ENCODE results near the gene OR2H2. TPM values are rescaled to one million over a fixed set of nuclear protein-coding genes. Genes with fewer than 3 reads are reported as not detected.

Gene OR2H2
- total and polyA plus RNA-seq, 2 of the 13 experiments (the other 11 are each of a cell fraction or from before 2014, with no cell fraction given): not detected

DNA sequence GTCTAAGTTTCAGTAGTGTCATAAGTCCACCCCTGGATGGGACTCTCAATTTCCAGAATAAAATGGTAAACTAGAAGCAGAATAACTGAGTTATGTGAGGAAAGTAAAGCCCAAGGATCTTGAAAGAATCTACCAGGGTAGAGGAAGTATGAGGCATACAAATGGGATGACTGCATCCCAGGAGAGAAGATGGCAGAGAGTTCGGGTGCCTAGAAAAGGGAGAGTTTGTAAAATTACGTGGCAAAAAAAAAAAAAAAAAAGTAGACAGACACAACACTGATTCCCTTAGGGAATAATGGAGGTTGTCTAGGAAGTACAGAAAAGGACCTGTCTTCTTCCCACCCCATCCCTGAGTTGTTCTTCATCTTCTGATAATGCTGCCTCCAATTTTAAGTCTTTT lies 44.6 kb downstream of the OR2H2 start:
- Histone ChIP-seq H4K20me1 (ENCODE audit: insufficient read depth, low read length) (no peaks in the 10 kb centered on the region; the same call in 1 of the 2 replicates), H3K9ac (ENCODE audit: insufficient read depth, low read depth, low read length) (no peak overlapping the region), H3K27ac (ENCODE audit: extremely low read length, insufficient read depth, low read length) (no peak overlapping the region), H3K4me3 (replicated peaks in 1 of 3; ENCODE audit: insufficient read depth in 1 of 3, low read depth in 2 of 3, low read length in 3 of 3) (no peak overlapping the region), H3K9me3 (ENCODE audit: low read length) (no peaks in the 10 kb centered on the region), H2AFZ (ENCODE audit: low read length) (no peak overlapping the region), H3K36me3 (replicated peaks in 1 of 2; ENCODE audit: control insufficient read depth in 1 of 2, insufficient read depth in 2 of 2, low read length in 2 of 2) (no peaks in the 10 kb centered on the region), H3K4me2 (ENCODE audit: low read depth, low read length) (no peak overlapping the region), H3K79me2 (ENCODE audit: insufficient read depth, low read length) (no peaks in the 10 kb centered on the region), H3K4me1 (ENCODE audit: insufficient read depth, low read length) (peaks cover 27% of the 10 kb centered on the region), H3K27me3 (ENCODE audit: control insufficient read depth in 1 of 2, insufficient read depth in 2 of 2, low read length in 2 of 2) (peaks cover 5 to 72% of the 10 kb centered on the region in 2 experiments)
- CTCF ChIA-PET (ENCODE audit: low intra/inter-chr PET ratio, low total read pairs): no interaction called here
- no peak for TF ChIP-seq SP4 (CRISPR knock-in tag; IDR thresholded peaks at IDR 0.05)
- TF ChIP-seq, protein P1, sequence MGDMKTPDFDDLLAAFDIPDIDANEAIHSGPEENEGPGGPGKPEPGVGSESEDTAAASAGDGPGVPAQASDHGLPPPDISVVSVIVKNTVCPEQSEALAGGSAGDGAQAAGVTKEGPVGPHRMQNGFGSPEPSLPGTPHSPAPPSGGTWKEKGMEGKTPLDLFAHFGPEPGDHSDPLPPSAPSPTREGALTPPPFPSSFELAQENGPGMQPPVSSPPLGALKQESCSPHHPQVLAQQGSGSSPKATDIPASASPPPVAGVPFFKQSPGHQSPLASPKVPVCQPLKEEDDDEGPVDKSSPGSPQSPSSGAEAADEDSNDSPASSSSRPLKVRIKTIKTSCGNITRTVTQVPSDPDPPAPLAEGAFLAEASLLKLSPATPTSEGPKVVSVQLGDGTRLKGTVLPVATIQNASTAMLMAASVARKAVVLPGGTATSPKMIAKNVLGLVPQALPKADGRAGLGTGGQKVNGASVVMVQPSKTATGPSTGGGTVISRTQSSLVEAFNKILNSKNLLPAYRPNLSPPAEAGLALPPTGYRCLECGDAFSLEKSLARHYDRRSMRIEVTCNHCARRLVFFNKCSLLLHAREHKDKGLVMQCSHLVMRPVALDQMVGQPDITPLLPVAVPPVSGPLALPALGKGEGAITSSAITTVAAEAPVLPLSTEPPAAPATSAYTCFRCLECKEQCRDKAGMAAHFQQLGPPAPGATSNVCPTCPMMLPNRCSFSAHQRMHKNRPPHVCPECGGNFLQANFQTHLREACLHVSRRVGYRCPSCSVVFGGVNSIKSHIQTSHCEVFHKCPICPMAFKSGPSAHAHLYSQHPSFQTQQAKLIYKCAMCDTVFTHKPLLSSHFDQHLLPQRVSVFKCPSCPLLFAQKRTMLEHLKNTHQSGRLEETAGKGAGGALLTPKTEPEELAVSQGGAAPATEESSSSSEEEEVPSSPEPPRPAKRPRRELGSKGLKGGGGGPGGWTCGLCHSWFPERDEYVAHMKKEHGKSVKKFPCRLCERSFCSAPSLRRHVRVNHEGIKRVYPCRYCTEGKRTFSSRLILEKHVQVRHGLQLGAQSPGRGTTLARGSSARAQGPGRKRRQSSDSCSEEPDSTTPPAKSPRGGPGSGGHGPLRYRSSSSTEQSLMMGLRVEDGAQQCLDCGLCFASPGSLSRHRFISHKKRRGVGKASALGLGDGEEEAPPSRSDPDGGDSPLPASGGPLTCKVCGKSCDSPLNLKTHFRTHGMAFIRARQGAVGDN (CRISPR knock-in tag; IDR thresholded peaks at IDR 0.05): no peak
- TF ChIP-seq POLR2AphosphoS2 (IDR thresholded peaks at IDR 0.05; ENCODE audit: low read depth, low read length): no peak
- TF ChIP-seq MATR3 (CRISPR knock-in tag; IDR thresholded peaks at IDR 0.05): no peak
- TF ChIP-seq ZBTB1 (CRISPR knock-in tag; IDR thresholded peaks at IDR 0.05; ENCODE audit: borderline replicate concordance): no peak
- no peak for TF ChIP-seq HOXA7 (CRISPR knock-in tag; IDR thresholded peaks at IDR 0.05)
- TF ChIP-seq, protein P2, sequence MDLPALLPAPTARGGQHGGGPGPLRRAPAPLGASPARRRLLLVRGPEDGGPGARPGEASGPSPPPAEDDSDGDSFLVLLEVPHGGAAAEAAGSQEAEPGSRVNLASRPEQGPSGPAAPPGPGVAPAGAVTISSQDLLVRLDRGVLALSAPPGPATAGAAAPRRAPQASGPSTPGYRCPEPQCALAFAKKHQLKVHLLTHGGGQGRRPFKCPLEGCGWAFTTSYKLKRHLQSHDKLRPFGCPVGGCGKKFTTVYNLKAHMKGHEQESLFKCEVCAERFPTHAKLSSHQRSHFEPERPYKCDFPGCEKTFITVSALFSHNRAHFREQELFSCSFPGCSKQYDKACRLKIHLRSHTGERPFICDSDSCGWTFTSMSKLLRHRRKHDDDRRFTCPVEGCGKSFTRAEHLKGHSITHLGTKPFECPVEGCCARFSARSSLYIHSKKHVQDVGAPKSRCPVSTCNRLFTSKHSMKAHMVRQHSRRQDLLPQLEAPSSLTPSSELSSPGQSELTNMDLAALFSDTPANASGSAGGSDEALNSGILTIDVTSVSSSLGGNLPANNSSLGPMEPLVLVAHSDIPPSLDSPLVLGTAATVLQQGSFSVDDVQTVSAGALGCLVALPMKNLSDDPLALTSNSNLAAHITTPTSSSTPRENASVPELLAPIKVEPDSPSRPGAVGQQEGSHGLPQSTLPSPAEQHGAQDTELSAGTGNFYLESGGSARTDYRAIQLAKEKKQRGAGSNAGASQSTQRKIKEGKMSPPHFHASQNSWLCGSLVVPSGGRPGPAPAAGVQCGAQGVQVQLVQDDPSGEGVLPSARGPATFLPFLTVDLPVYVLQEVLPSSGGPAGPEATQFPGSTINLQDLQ (CRISPR knock-in tag; IDR thresholded peaks at IDR 0.05): no peak
- no peak for TF ChIP-seq EP300 (IDR thresholded peaks at IDR 0.05; ENCODE audit: low read depth in 2 of 2, low read length in 2 of 2)
- TF ChIP-seq EP300 (CRISPR knock-in tag; IDR thresholded peaks at IDR 0.05; ENCODE audit: borderline replicate concordance): no peak
- TF ChIP-seq ZNF3 (CRISPR knock-in tag; IDR thresholded peaks at IDR 0.05): no peak
- WGBS (ENCODE audit: low lambda C conversion rate): 18% methylated on average over 2 of the region's 2 CpGs
- FAIRE-seq: no peak
- no peak for DNase-seq (ENCODE audit: low spot score)
- no peak for ATAC-seq
- in situ Hi-C loops (cut with HindIII; ENCODE audit: extremely low pct_ligation_motif_present, low pct_unique_long_range_greater_than_20kb) (no loop called here), intact Hi-C loops (cut with micrococcal nuclease; ENCODE audit: unreplicated experiment) (no loop called here)
- POLR2A ChIA-PET: no interaction called here
- no TSS peak for BruUV-seq (replicated peaks)

Measured in HepG2 (cell line).